ENCODE measurements around the gene TSLP. TPM values are rescaled to one million over a fixed set of nuclear protein-coding genes. Genes with fewer than 3 reads are reported as not detected.
A peak's percentile ranks its signal among the peaks of the same experiment; 100 is the strongest.

TSLP gene
- total and polyA plus RNA-seq, 4 donors = 0.25 to 1.6 (median 1.4) TPM; not detected in 1

GRCh38 chr5:111074244-111074643, 2.7 kb downstream of the TSLP start:
- no peak for DNase-seq (ENCODE audit: low spot score)
- H3K9ac ChIP-seq (ENCODE audit: low read depth in 1 of 2, low read length in 2 of 2) = peak overlapping the region in 1 of 2 donors; percentile 33
- peak overlapping the region; percentile 48 to 94 (median 71) for H3K4me3 ChIP-seq (ENCODE audit: low read depth in 1 of 3, low read length in 3 of 3)
- no peaks in the 10 kb centered on the region for H3K9me3 ChIP-seq (ENCODE audit: control insufficient read depth in 4 of 4, low read length in 3 of 4)
- H3K36me3 ChIP-seq (ENCODE audit: control insufficient read depth in 4 of 4, insufficient read depth in 3 of 4, low read depth in 1 of 4, low read length in 3 of 4) = peaks cover 0 to 2% (median 0%) of the 10 kb centered on the region in 4 donors
- no peak overlapping the region for H3K27ac ChIP-seq (ENCODE audit: low read depth in 1 of 2, low read length in 2 of 2)
- 61% methylated on average over 2 of the region's 2 CpGs for WGBS
- peaks cover 3 to 22% (median 10%) of the 10 kb centered on the region in 4 donors for H3K4me1 ChIP-seq (ENCODE audit: control insufficient read depth in 4 of 4, insufficient read depth in 4 of 4, low read length in 3 of 4)
- TF ChIP-seq ZBTB33 (IDR thresholded peaks at IDR 0.05) = no peak
- TF ChIP-seq FOXA1 (IDR thresholded peaks at IDR 0.05) = no peak
- no peak for TF ChIP-seq SP1 (IDR thresholded peaks at IDR 0.05)
- TF ChIP-seq RXRA (IDR thresholded peaks at IDR 0.05) = no peak
- no peak for TF ChIP-seq YY1 (IDR thresholded peaks at IDR 0.05)
- H3K27me3 ChIP-seq (ENCODE audit: control insufficient read depth in 4 of 4, insufficient read depth in 4 of 4, low read length in 3 of 4) = no peaks in the 10 kb centered on the region

- Histone ChIP-seq H3K27ac (ENCODE audit: low read depth in 1 of 2, low read length in 2 of 2) (no peak overlapping the region), H3K4me3 (ENCODE audit: low read depth in 1 of 3, low read length in 3 of 3) (no peak overlapping the region)
These were observed 4.0 kb downstream of the TSLP start for GRCh38 chr5:111075520-111075919.

More at GRCh38 chr5:111075520-111075919, 4.0 kb downstream of the TSLP start:
- H3K4me1 ChIP-seq (ENCODE audit: control insufficient read depth in 4 of 4, insufficient read depth in 4 of 4, low read length in 3 of 4) = peaks cover 3 to 22% (median 9%) of the 10 kb centered on the region in 4 donors
- TF ChIP-seq GABPA (IDR thresholded peaks at IDR 0.05 in 1 of 2, conservative IDR thresholded peaks at IDR 0.05 in 1 of 2) (no peak), YY1 (IDR thresholded peaks at IDR 0.05) (no peak), RXRA (IDR thresholded peaks at IDR 0.05) (no peak), HNF4G (IDR thresholded peaks at IDR 0.05) (no peak), FOXA2 (IDR thresholded peaks at IDR 0.05) (no peak), JUND (IDR thresholded peaks at IDR 0.05) (no peak), FOXA1 (IDR thresholded peaks at IDR 0.05) (no peak), ZBTB33 (IDR thresholded peaks at IDR 0.05) (no peak), RAD21 (IDR thresholded peaks at IDR 0.05) (no peak), ATF3 (IDR thresholded peaks at IDR 0.05) (no peak), EGR1 (IDR thresholded peaks at IDR 0.05; ENCODE audit: low read depth in 2 of 2) (no peak), HNF4A (conservative IDR thresholded peaks at IDR 0.05) (no peak), NR2F2 (IDR thresholded peaks at IDR 0.05) (no peak), TAF1 (conservative IDR thresholded peaks at IDR 0.05) (no peak), SP1 (IDR thresholded peaks at IDR 0.05) (no peak), CTCF (IDR thresholded peaks at IDR 0.05; ENCODE audit: low read depth, low read length, missing input control) (no peak)
- no peaks in the 10 kb centered on the region for H3K27me3 ChIP-seq (ENCODE audit: control insufficient read depth in 4 of 4, insufficient read depth in 4 of 4, low read length in 3 of 4)
- H3K9ac ChIP-seq (ENCODE audit: low read depth in 1 of 2, low read length in 2 of 2) = no peak overlapping the region
- no peaks in the 10 kb centered on the region for H3K9me3 ChIP-seq (ENCODE audit: control insufficient read depth in 4 of 4, low read length in 3 of 4)
- DNase-seq (ENCODE audit: low spot score) = no peak
- H3K36me3 ChIP-seq (ENCODE audit: control insufficient read depth in 4 of 4, insufficient read depth in 3 of 4, low read depth in 1 of 4, low read length in 3 of 4) = peaks cover 0 to 2% (median 0%) of the 10 kb centered on the region in 4 donors
